HFF-Myc (cell line): ENCODE data around the gene TAS1R1.

ENCODE experiments used
- DNase-seq: peaks from one replicate; pipeline ENCODE4 v3.0.0-alpha.2; 2011; ENCODE audit warnings: low read depth; ENCODE audit errors: extremely low read depth
- H3K4me3 ChIP-seq: replicated peaks from 2 replicates; pipeline ENCODE4 v1.5.1; 2011; ENCODE audit warnings: low read depth, mild to moderate bottlenecking, control low read depth, low read length
- CTCF ChIP-seq: IDR thresholded peaks from 2 replicates; pipeline ENCODE4 v1.5.1; 2012; ENCODE audit warnings: mild to moderate bottlenecking, low read depth, low read length, control low read depth; ENCODE audit errors: missing control alignments

The TAS1R1 gene

GRCh38 chr1:6570987-6571386 lies 15.9 kb downstream of the TAS1R1 start:
- no peak for TF ChIP-seq CTCF
- no peak overlapping the region for H3K4me3 ChIP-seq
- no peak for DNase-seq

- DNase-seq, result no peak
- no peak for TF ChIP-seq CTCF
- no peak overlapping the region for H3K4me3 ChIP-seq
Observed at GRCh38 chr1:6572653-6573383, 17.7 kb downstream of the TAS1R1 start.

GRCh38 chr1:6574025-6574620 lies 19.0 kb downstream of the TAS1R1 start:
- no peak for TF ChIP-seq CTCF
- DNase-seq, result no peak
- H3K4me3 ChIP-seq, result no peak overlapping the region

- DNase-seq, result no peak
- TF ChIP-seq CTCF, result no peak
- H3K4me3 ChIP-seq, result no peak overlapping the region
Observed at GRCh38 chr1:6574818-6575217, 19.7 kb downstream of the TAS1R1 start.

GRCh38 chr1:6577831-6578525 lies 22.9 kb downstream of the TAS1R1 start:
- DNase-seq, result no peak
- no peak overlapping the region for H3K4me3 ChIP-seq
- no peak for TF ChIP-seq CTCF

GRCh38 chr1:6578624-6579373 lies 23.7 kb downstream of the TAS1R1 start:
- peak overlapping the region; percentile 70 for H3K4me3 ChIP-seq
- TF ChIP-seq CTCF, result no peak
- no peak for DNase-seq
